Activated CD4-positive, alpha-beta T cell treated with anti-CD3 and anti-CD28 coated beads for 36 hours (primary cell): ENCODE results near the gene BCAS3. TPM values are rescaled to one million over a fixed set of nuclear protein-coding genes. Genes with fewer than 3 reads are reported as not detected.

ENCODE experiments used
- ATAC-seq: fragments of 200-7000 bp; cut with Tn5 transposase; one replicate; pipeline ENCODE4 v1.10.0; 2021; ENCODE audit warnings: mild to moderate bottlenecking, moderate library complexity
- CTCF ChIA-PET: fragments of 350-600 bp; sonication (Branson Sonifier 250); formaldehyde crosslinking; loops from one replicate; lab custom pipeline; 2021; ENCODE audit warnings: antibody characterized with exemption; lab: Charles Lee
- POLR2A ChIA-PET: fragments of 350-600 bp; sonication (Branson Sonifier 250); formaldehyde crosslinking; loops from one replicate; lab custom pipeline; 2021; ENCODE audit warnings: antibody characterized with exemption, inconsistent platforms; lab: Charles Lee
- DNase-seq: peaks from one replicate; pipeline ENCODE4 v3.0.0-alpha.2; 2020
- H3K27ac Mint-ChIP-seq: one replicate; pipeline ENCODE4 v1.8.0; 2021; ENCODE audit warnings: mixed read lengths
- H3K27me3 Mint-ChIP-seq: one replicate; pipeline ENCODE4 v1.8.0; 2021; ENCODE audit warnings: mixed read lengths
- H3K36me3 Mint-ChIP-seq: one replicate; pipeline ENCODE4 v1.8.0; 2021; ENCODE audit warnings: low read depth, mixed read lengths
- H3K4me1 Mint-ChIP-seq: one replicate; pipeline ENCODE4 v1.8.0; 2021; ENCODE audit warnings: mixed read lengths
- H3K4me3 Mint-ChIP-seq: one replicate; pipeline ENCODE4 v1.8.0; 2021; ENCODE audit warnings: mild to moderate bottlenecking, moderate library complexity, mixed read lengths
- H3K9me3 Mint-ChIP-seq: one replicate; pipeline ENCODE4 v1.8.0; 2021; ENCODE audit warnings: low read depth, mixed read lengths
- intact Hi-C, 2 experiments: fragments of 100-400 bp; cut with DNase I in 1 of 2; cut with micrococcal nuclease in 1 of 2; formaldehyde crosslinking; loops; one replicate each; pipeline versions ENCODE4 v1.14.2 to v1.15.1; 2022 to 2024; cut with DNase I, micrococcal nuclease
- total RNA-seq, 2 experiments: library from RNA; stranded (reverse); gene quantifications; one replicate each; pipeline ENCODE4 v1.2.3, GENCODE V29; 2021

The BCAS3 gene
- total RNA-seq, 2 experiments from 2014 or later: 7.2 to 7.5 TPM

DNA sequence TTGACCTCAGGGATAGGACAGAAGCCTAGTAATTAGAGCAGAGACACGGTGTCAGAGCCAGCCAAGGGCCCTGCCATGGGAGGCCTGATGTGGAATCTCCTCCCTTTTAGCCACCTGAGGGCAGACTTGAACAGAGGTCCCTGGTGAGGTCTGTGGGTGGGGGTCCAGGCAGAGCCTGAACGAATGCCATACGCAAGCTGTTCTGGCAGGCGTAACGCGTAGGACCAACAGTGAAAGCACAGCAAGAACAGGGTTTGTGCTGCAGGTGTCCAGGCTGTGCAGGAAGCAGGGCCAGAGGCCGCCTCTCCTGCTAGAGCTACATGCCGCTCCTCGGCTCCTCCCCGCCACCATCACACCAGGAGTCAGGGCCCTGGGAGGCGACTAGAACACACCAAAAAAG lies 640.1 kb downstream of the BCAS3 start:
- Mint-ChIP-seq H3K9me3 (no peaks in the 10 kb centered on the region), H3K27me3 (no peaks in the 10 kb centered on the region), H3K4me1 (no peaks in the 10 kb centered on the region), H3K36me3 (no peaks in the 10 kb centered on the region), H3K4me3 (no peak overlapping the region), H3K27ac (no peak overlapping the region)
- ATAC-seq (no peak), DNase-seq (no peak)
- CTCF ChIA-PET: no interaction called here
- intact Hi-C loops: no loop called here
- POLR2A ChIA-PET: no interaction called here

DNA sequence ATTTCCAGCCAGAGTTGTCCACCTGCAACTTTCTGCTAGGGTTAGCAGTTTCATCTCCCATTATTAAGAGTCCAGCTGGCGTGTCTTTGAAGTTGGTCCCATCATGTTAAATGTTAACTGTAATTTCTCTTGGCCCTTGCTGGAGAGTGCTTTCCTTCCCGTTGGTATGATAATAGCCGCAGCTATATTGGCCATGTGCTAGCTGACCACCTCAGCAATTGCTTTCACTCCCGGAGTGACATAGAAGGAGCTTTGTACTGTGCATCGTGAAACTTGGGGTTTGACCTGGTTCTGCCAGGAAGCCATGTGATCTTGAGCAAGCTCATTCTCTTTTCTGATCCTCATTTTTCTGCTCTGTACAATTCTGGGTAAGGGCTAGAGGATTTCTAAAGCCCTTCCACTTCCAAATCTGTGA lies 641.0 kb downstream of the BCAS3 start:
- ChIA-PET POLR2A (no interaction called here), CTCF (no interaction called here)
- intact Hi-C loops: no loop called here
- Mint-ChIP-seq H3K4me1 (no peaks in the 10 kb centered on the region), H3K36me3 (no peaks in the 10 kb centered on the region), H3K4me3 (no peak overlapping the region), H3K27me3 (no peaks in the 10 kb centered on the region), H3K27ac (no peak overlapping the region), H3K9me3 (no peaks in the 10 kb centered on the region)
- DNase-seq (no peak), ATAC-seq (no peak)

DNA sequence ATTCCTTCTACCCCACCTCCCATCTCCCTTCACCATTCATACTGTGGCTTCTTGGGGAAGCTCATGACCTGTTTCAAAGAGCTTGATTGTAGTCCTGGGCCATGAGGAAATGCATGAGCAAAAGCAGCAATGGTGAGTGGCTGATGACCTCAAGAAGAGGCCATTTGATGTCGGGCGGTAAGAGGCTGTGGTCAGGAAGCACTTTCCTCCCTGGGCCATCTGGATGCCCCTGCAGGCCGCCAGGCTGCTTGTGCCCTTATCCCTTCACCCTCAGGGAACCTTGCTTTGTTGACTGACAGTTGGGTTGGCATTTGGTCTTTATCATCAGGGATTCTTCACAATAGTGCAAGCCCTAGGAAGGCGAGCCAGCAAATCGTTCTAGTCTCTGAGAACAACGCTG lies 643.7 kb downstream of the BCAS3 start:
- no peaks in the 10 kb centered on the region for H3K27me3 Mint-ChIP-seq
- CTCF ChIA-PET: no interaction called here

DNA sequence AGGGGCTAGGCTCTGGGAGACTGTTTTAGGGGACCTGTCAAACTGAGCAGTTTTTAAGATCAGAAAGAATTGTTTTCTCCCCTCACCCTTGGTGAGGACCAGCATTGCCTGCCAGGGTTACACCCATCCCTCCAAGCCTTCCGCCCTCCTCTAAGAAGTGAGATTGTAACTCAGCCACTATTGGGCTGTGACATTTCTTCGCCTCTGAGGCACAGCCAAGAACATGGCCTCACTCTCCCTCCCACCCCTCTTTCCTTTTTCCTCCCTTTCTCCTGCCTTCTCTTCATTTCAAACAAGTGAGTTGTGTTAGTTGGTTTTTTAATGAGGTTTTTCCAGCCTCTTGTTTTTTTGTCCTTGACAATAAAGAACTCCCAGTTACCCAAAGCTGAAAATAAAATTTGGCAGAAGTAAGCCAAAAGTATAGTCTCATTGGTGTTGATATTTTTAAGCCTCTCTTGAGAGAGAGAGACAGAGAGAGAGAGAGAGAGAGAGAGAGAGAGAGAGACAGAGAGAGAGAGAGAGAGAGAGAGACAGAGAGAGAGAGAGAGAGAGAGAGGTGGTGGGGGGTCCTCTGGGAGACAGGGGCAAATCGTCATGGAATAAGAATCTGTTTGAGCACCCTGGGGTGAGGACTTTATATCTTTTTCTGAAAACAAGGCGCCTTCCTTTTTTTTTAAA lies 644.8 kb downstream of the BCAS3 start:
- ChIA-PET CTCF (interaction anchor here (0.6 to 0.7 kb wide), 2 partner anchors 29 to 784 kb away, joined by 3 read pairs; no protein-coding TSS in a partner anchor), POLR2A (no interaction called here)
- H3K4me1 Mint-ChIP-seq: no peaks in the 10 kb centered on the region
- H3K27me3 Mint-ChIP-seq: no peaks in the 10 kb centered on the region
- intact Hi-C loops: no loop called here
- H3K4me3 Mint-ChIP-seq: no peak overlapping the region
- H3K27ac Mint-ChIP-seq: no peak overlapping the region
- no peak for ATAC-seq
- no peaks in the 10 kb centered on the region for H3K9me3 Mint-ChIP-seq
- no peaks in the 10 kb centered on the region for H3K36me3 Mint-ChIP-seq
- no peak for DNase-seq

More for the DNA sequence above, 643.7 kb downstream of the BCAS3 start:
- Mint-ChIP-seq H3K4me3 (no peak overlapping the region), H3K36me3 (no peaks in the 10 kb centered on the region), H3K4me1 (no peaks in the 10 kb centered on the region), H3K9me3 (no peaks in the 10 kb centered on the region), H3K27ac (no peak overlapping the region)
- no peak for DNase-seq
- intact Hi-C loops: no loop called here
- no peak for ATAC-seq
- POLR2A ChIA-PET: no interaction called here

DNA sequence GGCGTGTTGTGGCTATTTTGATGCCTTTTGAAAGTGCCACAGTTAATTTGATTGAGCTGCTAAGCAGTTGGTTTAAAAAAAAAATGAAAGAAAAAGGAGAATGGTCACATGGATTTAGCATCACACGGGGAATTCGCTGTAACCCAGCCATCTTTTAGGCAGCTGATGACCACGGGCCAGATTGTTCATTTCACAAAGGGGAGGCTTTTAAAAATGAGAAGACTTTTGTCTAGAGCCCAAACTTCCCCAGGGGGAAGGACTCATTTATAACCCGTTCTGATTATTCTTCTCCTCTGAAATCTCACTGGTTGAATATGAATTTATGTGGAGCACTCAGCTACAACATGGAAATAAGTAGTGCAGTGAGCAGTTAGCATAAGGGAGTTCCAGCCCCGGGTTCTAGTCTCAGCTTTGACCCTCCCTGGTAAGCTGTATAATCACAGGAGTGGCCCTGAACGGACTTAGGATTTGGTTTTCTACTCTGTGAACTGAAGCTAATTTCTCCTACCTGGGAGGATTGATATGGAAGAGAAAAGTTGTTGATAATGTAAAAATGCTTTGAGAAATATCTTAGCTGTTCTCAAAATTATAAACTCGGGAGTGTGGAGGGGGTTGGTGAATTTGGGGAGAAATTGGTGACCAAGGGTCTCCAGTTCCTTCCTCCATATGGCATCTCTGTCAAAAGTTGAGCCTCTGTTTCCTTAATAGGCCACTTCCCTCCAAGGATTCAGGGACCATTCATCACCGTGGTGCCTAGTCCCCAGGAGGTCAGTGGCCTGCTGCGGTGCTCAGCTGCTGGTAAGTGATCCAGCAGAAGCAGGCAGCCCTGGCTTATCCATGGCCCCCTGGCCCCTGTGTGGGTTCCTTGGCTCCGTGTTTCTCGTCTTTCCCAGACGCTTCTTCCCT lies 645.6 kb downstream of the BCAS3 start:
- CTCF ChIA-PET: interaction anchor here (0.7 kb wide), 1 partner anchor 28 kb away, joined by 3 read pairs; no protein-coding TSS in a partner anchor
- no peaks in the 10 kb centered on the region for H3K9me3 Mint-ChIP-seq
- H3K4me3 Mint-ChIP-seq: no peak overlapping the region
- DNase-seq: no peak
- no peaks in the 10 kb centered on the region for H3K36me3 Mint-ChIP-seq
- POLR2A ChIA-PET: interaction anchor here (0.5 kb wide), 1 partner anchor 16 kb away, joined by 3 read pairs; no protein-coding TSS in a partner anchor
- H3K27me3 Mint-ChIP-seq: no peaks in the 10 kb centered on the region
- no peaks in the 10 kb centered on the region for H3K4me1 Mint-ChIP-seq
- intact Hi-C loops: no loop called here
- no peak for ATAC-seq
- no peak overlapping the region for H3K27ac Mint-ChIP-seq

DNA sequence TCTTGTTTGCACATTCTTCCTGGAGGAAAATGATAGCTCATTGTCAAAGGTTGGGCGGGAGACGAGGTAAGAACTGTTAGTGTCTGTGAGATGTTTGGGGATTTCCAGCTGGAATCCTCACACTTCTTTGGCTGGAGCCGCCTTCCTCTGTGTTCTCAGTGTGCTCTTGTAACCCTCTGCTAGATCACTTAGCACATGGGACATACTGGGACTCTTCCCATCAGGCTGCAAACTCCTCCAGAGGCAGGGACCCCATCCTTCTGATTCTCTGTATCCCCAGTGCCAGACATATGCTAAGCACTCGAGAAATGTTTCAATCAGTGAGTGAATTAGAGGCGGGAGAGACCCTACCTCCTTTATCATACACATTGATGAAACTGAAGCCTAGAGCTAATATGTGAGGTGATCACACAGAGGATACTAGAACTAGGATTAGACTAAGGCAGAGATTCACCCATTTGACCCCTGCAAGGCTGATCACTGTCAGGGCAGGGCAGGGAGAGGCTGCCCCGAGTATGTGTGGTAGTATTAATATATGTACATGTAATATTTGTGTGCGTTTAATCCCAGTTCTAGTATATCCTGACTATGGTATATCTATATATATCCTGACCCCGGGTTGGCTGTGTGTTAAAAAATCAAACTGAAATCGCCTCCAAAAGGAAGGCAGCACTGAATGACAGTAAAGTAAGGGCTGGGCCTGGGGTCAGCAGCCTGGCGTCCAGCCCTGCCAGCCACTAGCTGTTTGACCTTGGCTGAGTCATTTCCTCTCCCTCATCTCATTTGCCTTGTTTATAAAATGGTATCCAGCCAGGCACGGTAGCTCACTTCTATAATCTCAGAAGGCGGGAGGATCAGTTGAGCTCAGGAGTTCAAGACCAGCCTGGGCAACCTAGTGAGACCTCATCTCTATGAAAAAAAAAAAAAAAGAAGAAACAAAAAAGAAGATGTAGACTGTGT lies 646.5 kb downstream of the BCAS3 start:
- H3K4me3 Mint-ChIP-seq: no peak overlapping the region
- POLR2A ChIA-PET: interaction anchor here (0.5 kb wide), 1 partner anchor 17 kb away, joined by 3 read pairs; no protein-coding TSS in a partner anchor
- H3K27ac Mint-ChIP-seq: no peak overlapping the region
- H3K36me3 Mint-ChIP-seq: no peaks in the 10 kb centered on the region
- H3K9me3 Mint-ChIP-seq: no peaks in the 10 kb centered on the region
- ATAC-seq: no peak
- no peaks in the 10 kb centered on the region for H3K4me1 Mint-ChIP-seq
- intact Hi-C loops: no loop called here
- no peak for DNase-seq
- CTCF ChIA-PET: no interaction called here
- H3K27me3 Mint-ChIP-seq: no peaks in the 10 kb centered on the region

DNA sequence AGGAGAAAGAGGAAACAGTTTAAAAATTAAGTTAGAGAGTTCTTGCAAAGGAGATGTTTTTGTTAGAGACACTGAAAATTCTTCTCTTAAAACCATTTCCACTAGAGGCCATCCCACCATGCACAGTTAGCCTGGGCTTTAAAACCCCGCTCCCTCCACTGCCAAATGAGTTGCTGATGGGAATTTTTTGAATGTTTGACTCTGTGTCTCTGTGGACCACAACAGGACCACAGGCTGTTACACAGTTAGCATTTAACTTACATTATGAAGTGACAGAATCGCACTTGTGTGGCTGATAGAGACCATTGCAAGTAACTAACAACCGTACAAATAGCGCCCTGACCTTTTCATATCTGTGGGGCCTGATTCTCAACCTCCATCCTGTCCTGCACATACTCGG lies 647.3 kb downstream of the BCAS3 start:
- H3K4me1 Mint-ChIP-seq: no peaks in the 10 kb centered on the region
- no peaks in the 10 kb centered on the region for H3K36me3 Mint-ChIP-seq
- ATAC-seq: no peak
- no peak overlapping the region for H3K27ac Mint-ChIP-seq
- no peaks in the 10 kb centered on the region for H3K27me3 Mint-ChIP-seq
- no peaks in the 10 kb centered on the region for H3K9me3 Mint-ChIP-seq
- intact Hi-C loops: no loop called here
- H3K4me3 Mint-ChIP-seq: no peak overlapping the region
- CTCF ChIA-PET: no interaction called here
- POLR2A ChIA-PET: no interaction called here
- no peak for DNase-seq

DNA sequence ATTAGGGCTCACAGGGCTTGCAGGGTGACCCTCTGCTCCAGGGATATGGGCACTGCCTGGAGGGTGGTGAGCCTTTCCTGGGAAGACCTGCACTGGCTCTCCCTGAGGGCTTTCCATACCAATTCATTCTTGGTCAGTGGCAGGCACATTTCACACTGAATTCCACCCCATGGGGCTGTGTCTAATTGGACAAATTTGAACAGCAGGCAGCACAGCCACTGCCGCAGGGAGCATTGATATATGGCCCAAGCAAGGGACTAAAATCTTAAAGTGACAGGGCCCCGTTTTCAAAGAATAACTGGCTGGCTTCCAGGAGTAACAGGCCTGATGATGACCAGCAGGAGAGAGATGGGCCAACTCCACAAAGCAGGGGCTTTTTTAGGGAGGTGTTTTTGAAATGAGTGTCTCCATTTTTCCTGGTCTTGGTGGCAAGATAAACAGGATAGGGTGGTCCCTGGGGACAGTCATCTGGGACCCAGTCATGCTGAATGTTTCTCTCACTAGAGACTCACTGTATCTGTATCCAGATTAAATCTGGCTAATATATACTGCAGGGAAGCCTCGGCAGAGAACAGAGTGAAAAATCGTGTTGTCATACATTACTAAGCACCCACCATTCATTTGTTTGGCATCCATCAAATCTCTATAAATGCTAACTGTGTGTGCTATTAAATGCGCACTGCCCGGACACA lies 647.9 kb downstream of the BCAS3 start:
- intact Hi-C loops: no loop called here
- CTCF ChIA-PET: no interaction called here

DNA sequence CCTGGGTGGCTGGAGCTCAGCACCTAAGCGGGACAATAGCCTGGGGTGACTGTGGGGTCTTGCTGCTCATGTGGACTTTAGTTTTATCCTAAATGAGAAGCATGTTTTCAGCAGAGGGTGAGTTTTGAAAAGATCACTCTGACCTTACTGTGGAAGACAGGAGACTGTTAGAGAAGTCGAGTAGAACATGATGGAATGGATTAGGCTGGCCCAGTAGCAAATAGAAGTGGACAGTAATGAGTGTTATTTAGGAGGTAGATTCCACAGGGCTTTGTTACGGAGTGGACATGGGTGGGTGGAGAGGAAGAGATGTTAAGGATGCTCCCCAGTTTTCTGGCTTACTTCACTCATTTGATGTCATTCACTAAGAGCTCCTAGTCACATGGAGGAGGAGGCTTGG lies 648.7 kb downstream of the BCAS3 start:
- ATAC-seq: no peak
- intact Hi-C loops: no loop called here
- H3K27ac Mint-ChIP-seq: no peak overlapping the region
- no peaks in the 10 kb centered on the region for H3K36me3 Mint-ChIP-seq
- H3K4me1 Mint-ChIP-seq: no peaks in the 10 kb centered on the region
- no peaks in the 10 kb centered on the region for H3K27me3 Mint-ChIP-seq
- CTCF ChIA-PET: no interaction called here
- H3K4me3 Mint-ChIP-seq: no peak overlapping the region
- DNase-seq: no peak
- POLR2A ChIA-PET: no interaction called here
- H3K9me3 Mint-ChIP-seq: no peaks in the 10 kb centered on the region

More for the DNA sequence above, 647.9 kb downstream of the BCAS3 start:
- Mint-ChIP-seq H3K36me3 (no peaks in the 10 kb centered on the region), H3K27ac (no peak overlapping the region), H3K4me3 (no peak overlapping the region), H3K4me1 (no peaks in the 10 kb centered on the region), H3K9me3 (no peaks in the 10 kb centered on the region), H3K27me3 (no peaks in the 10 kb centered on the region)
- POLR2A ChIA-PET: no interaction called here
- no peak for ATAC-seq
- DNase-seq: no peak

DNA sequence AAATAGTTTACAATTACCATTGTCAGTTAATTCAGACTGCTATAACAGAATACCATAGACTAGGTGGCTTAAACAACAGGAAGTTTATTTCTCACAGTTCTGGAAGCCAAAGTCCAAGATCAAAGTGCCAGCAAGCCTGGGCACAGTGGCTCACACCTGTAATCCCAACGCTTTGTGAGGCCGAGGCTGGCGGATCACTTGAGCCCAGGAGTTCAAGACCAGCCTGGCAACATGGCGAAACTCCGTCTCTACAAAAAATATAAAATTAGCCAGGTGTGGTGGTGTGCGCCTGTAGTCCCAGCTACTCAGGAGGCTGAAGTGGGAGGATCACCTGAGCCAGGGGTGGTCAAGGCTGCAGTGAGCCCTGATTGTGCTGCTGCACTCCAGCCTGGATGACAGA lies 650.7 kb downstream of the BCAS3 start:
- ChIA-PET POLR2A (no interaction called here), CTCF (interaction anchor here (0.6 kb wide), 1 partner anchor 27 kb away, joined by 3 read pairs; no protein-coding TSS in a partner anchor)
- Mint-ChIP-seq H3K27me3 (no peaks in the 10 kb centered on the region), H3K4me1 (no peaks in the 10 kb centered on the region), H3K36me3 (no peaks in the 10 kb centered on the region), H3K27ac (no peak overlapping the region), H3K9me3 (no peaks in the 10 kb centered on the region), H3K4me3 (no peak overlapping the region)
- ATAC-seq: no peak
- intact Hi-C loops: no loop called here
- DNase-seq: no peak
